Heart left ventricle (tissue), 16 donors: ENCODE data around the gene OR7A5. TPM values are rescaled to one million over a fixed set of nuclear protein-coding genes. Genes with fewer than 3 reads are reported as not detected.

Experiments
- ATAC-seq, 4 donors: fragments of 200-7000 bp; cut with Tn5 transposase; one replicate each; pipeline ENCODE4 v1.9.1; 2020 to 2022; ENCODE audit warnings: moderate library complexity in 4 of 4, mild to moderate bottlenecking in 3 of 4, moderate number of reproducible peaks in 1 of 4
- DNase-seq, 5 donors: peaks; one replicate each; pipeline ENCODE4 v3.0.0-alpha.2; 2020
- H3K27ac ChIP-seq, 12 donors: fragments of 200-600 bp; sonication (generic) in 4 of 12; one replicate each; pipeline versions ENCODE4 v1.5.0 to v1.8.0; 2016 to 2022; ENCODE audit warnings: mild to moderate bottlenecking in 2 of 12
- H3K27me3 ChIP-seq, 9 donors: fragments of 200-600 bp; sonication (generic) in 2 of 9; one replicate each; pipeline versions ENCODE4 v1.5.1 to v1.8.0; 2016 to 2022; ENCODE audit warnings: mild to moderate bottlenecking in 3 of 9
- H3K36me3 ChIP-seq, 9 donors: fragments of 200-600 bp; sonication (generic) in 2 of 9; one replicate each; pipeline versions ENCODE4 v1.5.0 to v1.8.0; 2018 to 2022; ENCODE audit warnings: mild to moderate bottlenecking in 2 of 9
- H3K4me1 ChIP-seq, 12 donors: fragments of 200-600 bp; sonication (generic) in 4 of 12; one replicate each; pipeline versions ENCODE4 v1.5.0 to v1.8.0; 2016 to 2022; ENCODE audit warnings: mild to moderate bottlenecking in 3 of 12
- H3K4me3 ChIP-seq, 12 donors: fragments of 200-600 bp; sonication (generic) in 4 of 12; one replicate each; pipeline versions ENCODE4 v1.5.0 to v1.8.0; 2017 to 2022; ENCODE audit warnings: mild to moderate bottlenecking in 9 of 12, moderate library complexity in 4 of 12
- H3K9me3 ChIP-seq, 12 donors: fragments of 200-600 bp; sonication (generic) in 4 of 12; one replicate each; pipeline versions ENCODE4 v1.5.0 to v1.8.0; 2016 to 2022; ENCODE audit warnings: mild to moderate bottlenecking in 1 of 12
- CTCF ChIP-seq, 12 donors: fragments of 200-600 bp; sonication (generic) in 4 of 12; IDR thresholded peaks; one replicate each; pipeline versions ENCODE4 v1.5.0 to v1.8.0; 2018 to 2022; ENCODE audit warnings: antibody characterized with exemption in 12 of 12, mild to moderate bottlenecking in 5 of 12
- POLR2A ChIP-seq, 2 donors: fragments of 450-650 bp; IDR thresholded peaks; one replicate each; pipeline ENCODE4 v1.6.1; 2017; ENCODE audit warnings: antibody characterized with exemption in 2 of 2, mild to moderate bottlenecking in 2 of 2, moderate library complexity in 2 of 2
- WGBS, 4 donors: extraction: QIAGEN DNeasy Blood & Tissue Kit in 2 of 4; methylation state at CpG; one replicate each; pipeline versions ENCODE4 v1.1.5 to v1.1.7; 2013 to 2018; 5-methylcytosine and 5-hydroxymethylcytosine counted together
- intact Hi-C, 10 donors: fragments of 100-400 bp; cut with DNase I; formaldehyde crosslinking; loops; one replicate each; pipeline versions ENCODE4 v1.11.1 to v1.14.2; 2022
- polyA plus RNA-seq, 2 donors: library from polyadenylated mRNA; stranded (reverse); fragments of 200-250 nt; gene quantifications; one replicate each; pipeline ENCODE4 v1.2.3, GENCODE V29; 2013
- total RNA-seq, 9 donors: library from RNA; depleted of rRNA in 2 of 9; stranded (reverse); fragments of >200 nt in 2 of 9; fragmentation: NEBNext Ultra II Directional in 3 of 9; extraction: Animal tissue kit (Norgen Biotek cat#: 25700) in 3 of 9; gene quantifications; one replicate each; pipeline versions ENCODE4 v1.1.0 to v1.2.4, GENCODE V29; 2016 to 2023
- donor health status: ischemic (EF 13 %, LVEDD 7.1; RV severe dilation, severe dysfunction).
- donor health status: healthy with polysubstance abuse.
- donor health status: DM: no; HTN: yes; CAD: no.
- donor health status: DM: no; HTN: no; CAD: no.
- donor health status: ischemic (EF 25% LVEDD 6.9; RV normal size, moderate dysfunction).
- donor health status: ischemic (EF 25% LVEDD 5.7; RV mildly dilated, moderate dysfunction).
- donor health status: healthy.
- donor health status: DM: yes; HTN: yes; CAD: no.
- donor health status: ischemic (EF 35%, LVEDD 5.7; RV mildly dilated, moderate dysfunction).
- donor health status: nonischemic (EF 11% LVEDD 7.7; RV severe dilation, severe dysfunction).
- donor health status: DM: yes; HTN: yes; CAD: no.
- donor health status: PGD.
- donor health status: ischemic (EF 29% LVEDD 5.4; RV normal size, mild dysfunction).
- donor health status: nonischemic (EF 23%, LVEDD 6.1; RV moderate dilation, normal function).

The OR7A5 gene
- total and polyA plus RNA-seq, 11 donors: not detected

GRCh38 chr19:14843578-14843977 lies 8.6 kb upstream of the OR7A5 start:
- TF ChIP-seq POLR2A (IDR thresholded peaks at IDR 0.05) (no peak), CTCF (IDR thresholded peaks at IDR 0.05) (no peak)
- H3K36me3 ChIP-seq: no peaks in the 10 kb centered on the region
- peaks cover 0 to 4% (median 0%) of the 10 kb centered on the region in 9 donors for H3K27me3 ChIP-seq
- H3K4me3 ChIP-seq: no peak overlapping the region
- no peaks in the 10 kb centered on the region for H3K4me1 ChIP-seq
- 48 to 63% (median 52%) methylated on average over 6 of the region's 6 CpGs for WGBS, 4 donors
- intact Hi-C loops: no loop called here
- H3K9me3 ChIP-seq: peaks cover 0 to 9% (median 0%) of the 10 kb centered on the region in 12 donors
- DNase-seq (no peak), ATAC-seq (peak in 2 of 4 donors; percentile 31 to 65)
- no peak overlapping the region for H3K27ac ChIP-seq

GRCh38 chr19:14843169-14843568 lies 8.2 kb upstream of the OR7A5 start:
- peaks cover 0 to 4% (median 0%) of the 10 kb centered on the region in 9 donors for H3K27me3 ChIP-seq
- H3K4me3 ChIP-seq: no peak overlapping the region
- intact Hi-C loops: no loop called here
- DNase-seq: no peak
- TF ChIP-seq CTCF (IDR thresholded peaks at IDR 0.05): no peak
- TF ChIP-seq POLR2A (IDR thresholded peaks at IDR 0.05): no peak
- H3K9me3 ChIP-seq: peaks cover 0 to 9% (median 0%) of the 10 kb centered on the region in 12 donors
- WGBS, 4 donors: 37 to 53% (median 42%) methylated on average over 2 of the region's 2 CpGs
- H3K36me3 ChIP-seq: no peaks in the 10 kb centered on the region
- H3K4me1 ChIP-seq: no peaks in the 10 kb centered on the region
- H3K27ac ChIP-seq: no peak overlapping the region
- ATAC-seq: no peak

GRCh38 chr19:14840206-14840605 lies 5.2 kb upstream of the OR7A5 start:
- Histone ChIP-seq H3K9me3 (peaks cover 0 to 9% (median 0%) of the 10 kb centered on the region in 12 donors), H3K36me3 (no peaks in the 10 kb centered on the region), H3K4me1 (no peaks in the 10 kb centered on the region), H3K27ac (no peak overlapping the region), H3K4me3 (no peak overlapping the region), H3K27me3 (peaks cover 0 to 6% (median 0%) of the 10 kb centered on the region in 9 donors)
- ATAC-seq (no peak), DNase-seq (no peak)
- 20 to 37% (median 31%) methylated on average over 1 of the region's 1 CpG for WGBS, 4 donors
- intact Hi-C loops: no loop called here
- TF ChIP-seq CTCF (IDR thresholded peaks at IDR 0.05) (no peak), POLR2A (IDR thresholded peaks at IDR 0.05) (no peak)

GRCh38 chr19:14837391-14837790 lies 2.4 kb upstream of the OR7A5 start:
- Histone ChIP-seq H3K4me1 (no peaks in the 10 kb centered on the region), H3K27me3 (peaks cover 0 to 6% (median 0%) of the 10 kb centered on the region in 9 donors)
- intact Hi-C loops: no loop called here

More at GRCh38 chr19:14837391-14837790, 2.4 kb upstream of the OR7A5 start:
- Histone ChIP-seq H3K36me3 (no peaks in the 10 kb centered on the region), H3K27ac (no peak overlapping the region), H3K9me3 (peaks cover 0 to 9% (median 0%) of the 10 kb centered on the region in 12 donors), H3K4me3 (no peak overlapping the region)
- DNase-seq (no peak), ATAC-seq (no peak)
- TF ChIP-seq POLR2A (IDR thresholded peaks at IDR 0.05) (no peak), CTCF (IDR thresholded peaks at IDR 0.05) (no peak)
- WGBS, 4 donors: 64 to 76% (median 67%) methylated on average over 4 of the region's 4 CpGs
